NCI-H1930 (cell line): ENCODE measurements around the gene CLDN5.
"Not testable (repeated sequence)": the region's sequence is repeated elsewhere in the genome, so short reads cannot be mapped to it uniquely, and the experiment has no call there.

Experiments
- DNase-seq, 2 experiments: peaks; one replicate each; lab custom pipeline; 2025; lab: John Stamatoyannopoulos, UW

Gene CLDN5

DNA sequence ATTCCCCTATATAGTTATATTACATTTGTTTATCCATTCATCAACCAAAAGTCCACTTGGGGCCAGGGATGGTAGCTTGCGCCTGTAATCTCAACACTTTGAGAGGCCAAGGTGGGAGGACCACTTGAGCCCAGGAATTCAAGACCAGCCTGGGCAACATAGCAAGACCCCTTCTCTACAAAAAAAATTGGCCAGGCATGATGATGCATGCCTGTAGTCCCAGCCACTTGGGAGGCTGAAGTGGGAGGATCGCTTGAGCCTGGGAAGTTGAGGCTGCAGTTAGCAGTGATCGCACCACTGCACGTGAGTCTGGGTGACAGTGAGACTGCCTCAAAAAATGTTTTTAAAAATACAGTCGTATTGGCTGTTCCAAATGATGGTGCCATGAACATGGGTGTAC is 24.2 kb upstream of the CLDN5 start:
- DNase-seq = not testable (repeated sequence)

DNA sequence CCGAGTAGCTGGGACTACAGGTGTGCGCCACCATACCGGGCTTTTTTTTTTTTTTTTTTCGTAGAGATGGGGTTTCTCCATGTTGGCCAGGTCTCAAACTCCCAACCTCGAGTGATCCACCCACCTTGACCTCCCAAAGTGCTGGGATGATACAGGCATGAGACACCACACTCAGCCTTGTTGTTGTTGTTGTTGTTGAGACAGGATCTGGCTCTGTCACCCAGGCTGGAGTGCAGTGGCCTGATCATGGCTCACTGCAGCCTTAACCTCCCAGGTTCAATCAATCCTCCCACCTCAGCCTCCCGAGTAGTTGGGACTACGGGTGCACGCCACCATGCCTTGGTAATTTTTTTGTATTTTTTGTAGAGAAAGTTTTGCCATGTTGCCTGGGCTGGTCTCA is 23.4 kb upstream of the CLDN5 start:
- DNase-seq = no peak

DNA sequence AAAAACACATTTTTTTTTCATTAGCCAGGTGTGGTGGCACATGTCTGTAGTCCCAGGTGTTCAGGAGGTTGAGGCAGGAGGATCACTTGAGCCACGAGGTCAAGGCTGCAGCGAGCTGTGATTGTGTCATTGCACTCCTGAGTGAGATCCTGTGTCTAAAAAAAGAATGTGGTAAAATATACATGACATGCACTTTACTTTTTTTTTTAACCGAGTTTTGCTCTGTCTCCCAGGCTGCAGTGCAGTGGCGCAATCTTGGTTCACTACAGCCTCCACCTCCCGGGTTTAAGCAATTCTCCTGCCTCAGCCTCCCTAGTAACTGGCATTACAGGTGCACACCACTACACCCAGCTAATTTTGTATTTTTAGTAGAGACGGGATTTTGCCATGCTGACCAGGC is 22.5 kb upstream of the CLDN5 start:
- no peak for DNase-seq

DNA sequence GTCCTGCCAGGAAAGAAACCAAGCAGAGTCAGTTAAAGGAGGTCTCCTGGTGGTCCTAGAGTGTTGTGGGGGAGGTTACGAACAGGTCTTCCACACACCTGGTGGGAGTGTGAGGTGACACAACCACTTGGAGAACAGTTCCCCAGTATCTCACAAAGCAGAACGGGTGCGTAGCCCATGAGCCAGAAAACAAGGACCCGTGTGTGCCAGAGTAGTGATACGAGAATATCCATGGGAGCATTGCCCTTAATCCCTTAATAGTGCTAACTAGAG is 21.7 kb upstream of the CLDN5 start:
- DNase-seq = no peak

DNA sequence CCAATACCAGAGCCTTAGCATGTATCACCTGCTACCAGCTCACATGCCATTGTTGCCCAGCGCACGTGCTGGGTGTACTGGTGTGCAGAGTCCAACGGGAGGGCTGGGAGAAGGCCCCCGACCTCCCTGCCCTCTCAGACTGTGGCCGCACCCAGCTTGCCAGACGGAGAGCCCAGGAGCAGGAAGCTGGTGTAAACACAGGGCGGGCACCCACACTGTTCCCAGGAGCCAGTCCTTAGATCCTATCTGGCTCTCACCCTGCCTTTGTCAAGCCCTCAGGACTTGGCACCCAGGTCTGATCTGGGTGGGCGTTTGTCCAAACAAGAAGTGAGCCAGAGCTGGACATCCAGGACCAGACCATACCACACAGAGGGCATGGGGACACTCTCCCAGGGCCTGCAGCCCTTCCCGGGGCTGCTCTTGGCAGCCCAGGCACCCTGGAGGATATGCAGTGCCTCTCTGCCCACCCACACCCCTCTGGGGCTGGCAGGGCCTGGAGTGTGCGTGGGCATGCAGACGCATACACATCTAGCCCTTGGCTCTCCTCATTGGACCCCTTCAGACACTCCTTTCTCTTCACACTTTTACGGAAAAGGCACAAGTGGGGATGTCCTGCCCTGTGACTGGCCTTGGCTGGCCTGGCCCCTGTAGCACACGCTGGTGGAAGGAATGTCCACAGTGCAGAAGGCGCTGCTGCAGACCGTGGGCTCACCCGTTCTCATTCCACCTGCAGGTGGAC is 19.9 kb upstream of the CLDN5 start:
- DNase-seq = no peak

DNA sequence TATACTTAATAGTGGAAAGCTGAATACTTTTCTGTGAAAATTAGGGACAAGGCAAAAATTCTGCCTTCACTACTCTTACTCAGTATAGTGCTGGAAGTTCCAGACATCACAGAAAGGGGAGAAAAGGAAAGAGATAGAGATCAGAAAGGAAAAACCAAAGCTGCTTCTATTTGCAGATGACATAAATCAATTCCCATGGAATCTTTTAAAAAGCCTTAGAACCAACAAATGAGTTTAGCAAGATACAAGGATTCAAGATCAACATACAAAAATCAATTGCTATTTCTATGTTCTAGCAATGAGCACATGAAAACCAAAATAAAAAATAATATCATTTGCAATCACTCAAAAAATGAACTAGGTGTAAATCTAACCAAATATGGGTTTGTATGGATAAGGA is 16.2 kb upstream of the CLDN5 start:
- no peak for DNase-seq

DNA sequence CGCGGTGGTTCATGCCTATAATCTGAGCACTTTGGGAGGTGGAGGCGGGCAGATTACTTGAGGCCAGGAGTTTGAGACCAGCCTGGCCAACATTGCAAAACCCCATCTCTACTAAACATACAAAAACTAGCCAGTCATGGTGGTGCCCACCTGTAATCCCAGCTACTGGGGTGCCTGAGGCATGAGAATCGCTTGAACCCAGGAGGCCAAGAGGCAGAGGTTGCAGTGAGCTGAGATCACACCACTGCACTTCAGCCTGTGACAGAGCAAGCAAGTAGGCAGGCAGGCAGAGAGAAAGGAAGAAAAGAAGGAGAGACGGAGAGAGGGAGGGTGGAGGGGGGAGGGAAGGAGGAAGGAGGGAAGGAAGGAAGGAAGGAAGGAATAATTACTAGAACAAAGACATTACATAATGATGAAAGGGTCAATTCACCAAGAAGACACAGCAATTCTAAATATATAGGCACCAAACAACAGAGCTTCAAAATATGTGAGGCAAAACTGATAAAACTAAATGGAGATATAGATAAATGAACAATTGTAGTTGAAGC is 13.8 kb upstream of the CLDN5 start:
- no peak for DNase-seq

DNA sequence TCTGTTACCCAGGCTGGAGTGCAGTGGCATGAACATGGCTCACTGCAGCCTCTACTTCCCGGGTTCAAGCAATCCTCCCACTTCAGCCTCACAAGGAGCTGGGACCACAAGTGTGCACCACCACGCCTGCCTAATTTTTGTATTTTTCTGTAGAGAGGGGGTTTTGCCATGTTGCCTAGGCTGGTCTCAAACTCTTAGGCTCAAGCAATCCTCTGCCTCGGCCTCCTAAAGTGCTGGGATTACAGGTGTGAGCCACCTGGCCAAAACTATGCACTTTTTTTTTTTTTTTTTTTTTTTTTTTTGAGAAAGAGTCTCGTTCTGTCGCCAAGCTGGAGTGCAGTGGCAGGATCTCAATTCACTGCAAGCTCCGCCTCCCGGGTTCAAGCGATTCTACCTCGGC is 12.4 kb upstream of the CLDN5 start:
- DNase-seq = no peak

DNA sequence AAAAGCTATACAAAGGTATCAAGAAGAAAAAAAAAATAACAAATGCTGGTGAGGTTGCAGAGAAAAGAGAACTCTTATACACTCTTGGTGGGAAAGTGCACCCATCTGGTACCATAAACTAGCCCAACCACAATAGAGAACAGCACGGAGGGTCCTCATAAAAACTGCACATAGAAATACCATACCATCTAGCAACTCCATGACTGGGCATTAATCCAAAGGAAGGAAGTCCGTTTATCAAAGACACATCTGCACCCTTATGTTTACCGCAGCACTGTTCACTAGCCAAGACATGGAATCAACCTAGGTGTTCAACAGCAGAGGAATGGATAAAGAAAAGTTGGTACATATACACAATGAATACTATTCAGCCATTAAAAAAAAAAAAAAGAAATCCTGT is 10.8 kb upstream of the CLDN5 start:
- DNase-seq = no peak

DNA sequence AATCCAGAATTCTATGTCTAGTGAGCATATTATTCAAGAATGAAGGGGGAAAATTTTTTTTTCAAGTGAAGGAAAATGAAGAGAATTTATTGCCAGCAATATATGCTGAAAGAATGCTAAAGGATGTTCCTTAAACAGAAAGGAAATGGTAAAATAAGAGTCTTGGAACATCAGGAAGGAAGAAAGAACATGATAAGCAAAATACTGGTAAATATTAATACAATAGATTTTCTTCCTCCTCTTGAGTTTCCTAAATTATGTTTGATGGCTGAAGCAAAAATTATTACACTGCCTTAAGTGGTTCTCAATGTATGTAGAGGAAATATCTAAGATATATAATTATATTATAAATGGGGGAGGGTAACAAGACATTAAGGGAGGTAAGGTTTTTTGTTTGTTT is 9.6 kb upstream of the CLDN5 start:
- no peak for DNase-seq

DNA sequence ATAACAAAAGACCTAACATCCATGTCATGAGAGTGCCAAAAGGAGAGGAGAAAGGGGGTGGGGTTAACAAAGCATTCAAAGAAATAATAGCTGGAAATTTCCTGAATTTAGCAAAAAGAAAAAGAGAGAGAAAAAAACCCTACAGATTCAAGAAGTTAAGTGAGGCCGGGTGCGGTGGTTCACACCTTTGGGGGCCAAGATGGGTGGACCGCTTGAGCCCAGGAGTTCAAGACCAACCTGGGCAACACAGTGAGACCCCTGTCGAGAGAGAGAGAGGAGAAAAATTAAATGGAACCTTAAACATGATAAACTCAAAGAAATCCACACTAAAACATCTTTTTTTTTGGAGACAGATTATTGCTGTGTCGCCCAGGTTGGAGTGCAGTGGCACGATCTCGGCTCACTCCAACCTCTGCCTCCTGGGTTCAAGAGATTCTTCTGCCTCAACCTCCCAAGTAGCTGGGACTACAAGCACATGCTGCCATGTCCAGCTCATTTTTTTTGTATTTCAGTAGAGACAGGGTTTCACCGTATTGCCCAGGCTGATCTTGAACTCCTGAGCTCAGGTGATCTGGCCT is 8.9 kb upstream of the CLDN5 start:
- no peak for DNase-seq

DNA sequence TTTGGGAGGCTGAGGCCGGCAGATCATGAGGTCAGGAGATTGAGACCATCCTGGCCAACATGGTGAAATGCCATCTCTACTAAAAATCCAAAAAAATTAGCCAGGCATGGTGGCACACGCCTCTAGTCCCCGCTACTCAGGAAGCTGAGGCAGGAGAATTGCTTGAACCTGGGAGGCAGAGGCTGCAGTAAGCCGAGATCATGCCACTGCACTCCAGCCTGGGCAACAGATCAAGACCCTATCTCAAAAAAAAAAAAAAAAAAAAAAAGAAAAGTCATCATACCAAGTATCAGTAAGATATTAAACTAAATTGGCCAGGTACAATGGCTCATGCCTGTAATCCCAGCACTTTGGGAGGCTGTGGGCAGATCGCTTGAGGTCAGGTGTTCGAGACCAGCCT is 7.1 kb upstream of the CLDN5 start:
- DNase-seq = not testable (repeated sequence)

DNA sequence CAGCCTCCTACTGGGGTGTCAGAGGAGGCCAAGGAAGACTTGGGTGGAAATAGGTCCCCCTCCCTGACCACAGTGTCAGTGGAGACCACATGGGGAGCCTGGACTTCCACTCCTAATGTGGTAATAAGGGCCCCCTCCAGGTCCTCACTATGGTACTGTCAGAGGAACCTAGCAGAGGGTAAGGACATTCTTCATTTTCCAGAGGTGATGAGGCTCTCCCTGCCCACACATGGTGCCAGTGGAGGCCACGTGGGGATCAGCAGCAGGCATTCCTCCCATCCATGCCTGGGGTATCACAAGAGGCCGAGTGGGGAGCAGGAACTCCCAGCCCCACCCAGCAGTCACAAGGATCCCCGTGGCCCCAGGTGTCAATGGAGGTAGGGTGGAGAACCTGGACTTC is 6.5 kb upstream of the CLDN5 start:
- DNase-seq = no peak

DNA sequence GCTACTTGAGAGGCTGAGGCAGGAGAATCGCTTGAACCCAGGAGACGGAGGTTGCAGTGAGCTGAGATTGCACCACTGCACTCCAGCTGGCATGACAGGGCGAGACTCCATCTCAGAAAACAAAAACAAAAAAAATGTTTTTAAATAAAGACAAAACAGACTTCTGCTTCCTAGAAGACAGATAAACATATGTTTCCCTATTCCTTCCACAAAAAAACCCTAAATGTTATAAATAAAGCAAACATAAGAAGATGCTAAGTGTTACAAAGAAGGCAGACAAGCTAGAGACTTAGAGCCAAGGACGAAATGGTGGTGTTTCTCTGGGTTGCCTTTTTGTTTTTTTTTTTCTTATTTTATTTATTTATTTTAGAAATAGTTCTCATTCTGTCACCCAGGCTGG is 5.6 kb upstream of the CLDN5 start:
- no peak for DNase-seq

DNA sequence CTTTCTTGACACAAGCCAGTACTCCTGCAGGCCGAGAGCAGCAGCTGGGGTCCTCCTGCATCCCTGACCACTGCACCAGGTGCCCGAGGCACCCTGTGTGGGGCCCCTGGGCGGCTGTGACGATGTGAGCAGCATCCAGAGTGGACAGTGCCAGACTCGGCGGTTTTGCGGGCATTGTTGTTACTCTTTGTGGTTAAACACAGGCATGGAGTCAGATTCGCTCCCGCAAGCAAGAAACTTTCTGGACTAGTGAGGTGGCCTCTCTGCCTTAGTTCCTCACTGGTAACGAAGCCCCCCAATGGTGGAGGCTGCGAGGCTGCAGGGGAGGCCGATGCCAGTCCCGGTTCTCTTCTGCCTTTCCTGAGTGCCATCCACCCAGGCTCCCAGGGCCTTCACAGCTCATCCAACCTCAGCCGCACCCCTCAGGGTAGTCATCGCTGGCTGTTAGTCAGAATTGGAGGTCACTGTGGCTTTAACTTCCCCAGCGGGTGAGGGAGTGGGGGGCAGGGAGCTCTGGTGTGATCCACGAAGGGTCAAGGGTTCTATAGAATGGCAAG is 3.7 kb upstream of the CLDN5 start:
- DNase-seq = no peak

DNA sequence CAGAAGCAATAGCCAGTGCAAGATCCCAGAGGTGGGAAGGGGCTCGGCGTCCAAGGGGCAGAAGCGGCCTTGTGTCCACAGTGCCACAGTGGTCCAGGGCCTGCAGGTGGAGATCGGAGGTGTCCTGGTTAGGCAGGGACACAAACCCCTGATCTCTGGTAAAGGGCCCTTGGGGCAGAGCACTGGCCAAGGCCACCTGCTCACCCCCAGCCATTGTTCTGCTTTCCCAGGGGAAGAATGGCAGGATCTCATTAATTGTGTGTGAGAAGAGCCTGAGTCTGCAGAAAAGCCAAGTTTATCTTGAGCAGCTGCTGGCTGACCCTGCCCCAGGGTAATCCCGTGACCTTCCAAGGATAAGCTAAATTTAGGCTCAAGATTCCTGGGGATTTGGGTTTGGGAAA is 3.1 kb upstream of the CLDN5 start:
- DNase-seq = no peak

DNA sequence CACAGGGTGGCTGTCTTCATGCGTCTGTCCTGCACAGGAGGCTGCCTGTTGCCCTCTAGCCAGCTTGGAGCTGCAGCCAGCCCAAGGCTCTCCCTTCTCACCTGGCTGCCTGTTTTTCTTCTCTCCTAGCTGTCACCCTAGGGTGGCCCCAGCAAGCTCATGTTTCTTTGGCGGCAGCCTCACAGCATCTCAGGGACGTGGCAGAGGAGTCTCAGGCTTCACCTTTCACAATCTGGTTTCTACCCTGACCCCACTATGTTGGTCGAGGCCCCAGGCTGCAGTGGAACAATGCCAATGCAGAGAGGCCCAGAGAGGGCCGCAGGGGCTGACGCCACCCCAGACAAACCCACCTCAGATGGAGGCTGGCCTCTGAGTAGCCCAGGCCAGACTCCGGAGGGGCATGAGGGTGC is 2.5 kb upstream of the CLDN5 start:
- DNase-seq = no peak

DNA sequence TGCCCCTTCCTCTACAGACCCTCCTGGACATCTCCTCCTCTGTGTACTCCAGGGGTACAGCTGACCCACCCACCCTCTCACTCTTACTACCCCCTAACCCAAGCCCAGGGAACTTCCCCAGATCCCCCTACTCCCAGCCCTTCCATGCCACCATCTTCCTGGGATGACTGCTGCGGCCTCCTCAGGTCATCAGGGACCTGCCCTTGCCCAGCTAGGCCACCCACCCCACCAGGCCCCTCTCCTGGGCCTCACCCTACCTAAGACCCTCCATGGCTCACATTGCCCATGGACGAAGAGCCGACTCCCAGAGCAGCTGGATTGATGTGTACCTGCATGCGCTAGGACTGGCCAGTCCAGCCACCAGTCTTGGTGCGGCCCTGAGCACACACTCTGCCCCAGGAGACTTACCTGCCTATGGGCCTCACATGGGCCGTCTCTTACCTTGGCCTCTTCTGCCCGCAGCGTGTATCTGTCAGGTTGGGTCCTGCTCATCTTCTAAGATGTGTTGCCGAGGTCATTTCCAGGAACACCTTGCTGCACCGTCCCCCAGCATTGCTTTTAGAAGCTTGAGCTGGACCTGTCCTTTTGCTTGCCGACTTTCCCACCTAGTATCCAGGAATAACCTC is 2.0 kb upstream of the CLDN5 start:
- DNase-seq = no peak

DNA sequence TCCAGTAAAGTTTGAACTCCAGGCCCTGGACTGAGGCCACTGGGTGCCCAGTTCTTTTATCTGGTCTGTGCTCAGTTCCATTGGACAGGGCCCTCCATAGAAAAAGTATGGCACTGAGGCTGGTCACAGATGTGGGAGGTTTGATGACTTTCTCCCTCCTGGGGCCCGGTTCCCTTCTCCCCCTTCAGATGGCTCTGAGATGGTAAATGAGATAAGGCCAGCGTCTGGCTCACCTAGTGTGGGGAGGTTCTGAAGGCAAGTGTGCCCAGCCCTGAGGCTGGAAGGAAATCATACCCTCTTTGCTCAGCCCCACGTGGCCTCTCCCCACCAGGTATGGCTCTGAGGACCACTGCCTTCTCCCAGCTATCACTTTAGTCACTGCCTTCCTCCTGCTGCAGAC is 1.5 kb upstream of the CLDN5 start:
- no peak for DNase-seq

DNA sequence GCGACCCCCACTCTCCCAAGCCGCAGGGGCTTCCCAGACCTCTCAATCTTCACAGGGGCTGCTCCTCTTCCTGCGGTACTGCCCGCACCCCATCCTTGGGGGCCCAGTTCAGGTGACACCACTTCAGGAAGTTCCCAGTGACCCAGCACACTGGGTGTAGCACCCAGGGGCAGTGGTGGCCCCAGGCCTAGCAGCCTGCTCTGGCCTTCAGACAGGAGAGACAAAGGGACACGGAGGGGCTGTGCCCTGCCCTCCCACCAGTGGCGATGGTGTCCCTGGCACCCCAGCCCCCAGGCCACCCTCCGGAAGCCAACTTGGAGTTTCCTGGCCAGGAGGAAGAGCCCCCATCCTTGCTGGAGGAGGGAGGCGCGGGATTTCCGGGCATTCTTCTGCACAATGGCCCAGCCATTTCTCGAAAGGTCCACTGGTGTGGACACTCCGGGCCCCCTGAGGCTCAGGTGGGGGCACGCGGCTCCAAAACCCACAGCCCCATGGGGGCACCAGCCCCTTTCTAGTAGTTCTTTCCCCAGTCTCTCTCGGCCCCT is 978 bp upstream of the CLDN5 start:
- DNase-seq = no peak

DNA sequence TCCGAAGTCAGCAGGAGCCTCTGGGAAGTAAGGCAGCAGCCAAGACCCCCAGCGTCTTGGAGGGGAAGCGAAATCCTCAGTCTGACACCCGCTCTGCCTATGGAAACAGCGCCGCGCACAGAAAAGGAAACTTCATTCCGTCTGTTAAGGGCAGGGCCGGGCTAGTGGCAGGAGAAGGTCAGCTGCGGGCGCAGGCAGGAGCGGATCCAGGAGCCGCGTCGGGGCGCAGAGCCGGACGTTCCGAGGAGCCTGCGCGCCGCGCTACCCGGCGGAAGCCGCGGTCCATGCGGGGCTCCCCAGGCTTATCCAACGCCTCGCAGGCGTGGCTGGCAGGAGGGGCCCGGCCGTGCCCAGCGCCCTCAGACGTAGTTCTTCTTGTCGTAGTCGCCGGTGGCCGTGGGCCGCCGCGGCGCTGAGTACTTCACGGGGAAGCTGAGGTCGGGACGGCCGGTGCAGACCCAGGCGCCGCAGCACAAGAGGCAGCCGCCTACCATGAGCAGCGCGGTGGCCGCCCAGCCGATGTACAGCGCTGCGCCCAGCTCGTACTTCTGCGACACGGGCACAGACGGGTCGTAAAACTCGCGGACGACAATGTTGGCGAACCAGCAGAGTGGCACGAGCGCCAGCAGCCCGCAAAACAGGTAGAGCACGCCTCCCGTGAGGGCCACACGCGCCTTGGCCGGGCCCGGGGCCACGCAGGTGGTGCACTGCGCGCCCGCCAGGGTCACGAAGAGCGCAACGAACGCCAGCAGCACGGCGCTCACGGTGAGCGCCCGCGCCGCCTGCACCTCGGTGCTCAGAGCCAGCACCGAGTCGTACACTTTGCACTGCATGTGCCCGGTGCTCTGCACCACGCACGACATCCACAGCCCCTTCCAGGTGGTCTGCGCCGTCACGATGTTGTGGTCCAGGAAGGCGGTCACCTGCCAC is 705 bp downstream of the CLDN5 start:
- DNase-seq = peak; percentile 21 to 22

DNA sequence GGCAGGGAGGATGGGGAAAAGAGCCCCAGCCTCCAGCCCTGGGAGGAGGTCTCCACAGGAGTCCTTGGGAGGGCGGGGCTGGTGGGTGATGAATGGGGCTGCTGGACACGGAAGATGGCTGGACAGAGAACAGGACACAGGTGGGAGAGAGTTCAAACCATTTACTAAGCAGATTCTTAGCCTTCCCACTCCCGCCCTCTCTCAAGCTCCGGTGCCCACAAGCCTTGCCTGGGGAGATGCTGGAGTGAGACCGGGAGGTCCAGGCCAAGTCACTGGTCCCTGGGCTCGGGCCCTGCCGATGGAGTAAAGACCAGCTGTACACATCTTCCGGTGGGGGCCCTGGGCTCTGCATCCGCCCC is 1.4 kb downstream of the CLDN5 start:
- no peak for DNase-seq
